IPS DF 19.7 (cell line): Measurements from ENCODE around the gene ZDHHC17.

Source experiments
- DNase-seq: peaks from one replicate; pipeline ENCODE4 v3.0.0-alpha.2; 2013; ENCODE audit warnings: low read depth, low spot score

ZDHHC17 gene

DNA sequence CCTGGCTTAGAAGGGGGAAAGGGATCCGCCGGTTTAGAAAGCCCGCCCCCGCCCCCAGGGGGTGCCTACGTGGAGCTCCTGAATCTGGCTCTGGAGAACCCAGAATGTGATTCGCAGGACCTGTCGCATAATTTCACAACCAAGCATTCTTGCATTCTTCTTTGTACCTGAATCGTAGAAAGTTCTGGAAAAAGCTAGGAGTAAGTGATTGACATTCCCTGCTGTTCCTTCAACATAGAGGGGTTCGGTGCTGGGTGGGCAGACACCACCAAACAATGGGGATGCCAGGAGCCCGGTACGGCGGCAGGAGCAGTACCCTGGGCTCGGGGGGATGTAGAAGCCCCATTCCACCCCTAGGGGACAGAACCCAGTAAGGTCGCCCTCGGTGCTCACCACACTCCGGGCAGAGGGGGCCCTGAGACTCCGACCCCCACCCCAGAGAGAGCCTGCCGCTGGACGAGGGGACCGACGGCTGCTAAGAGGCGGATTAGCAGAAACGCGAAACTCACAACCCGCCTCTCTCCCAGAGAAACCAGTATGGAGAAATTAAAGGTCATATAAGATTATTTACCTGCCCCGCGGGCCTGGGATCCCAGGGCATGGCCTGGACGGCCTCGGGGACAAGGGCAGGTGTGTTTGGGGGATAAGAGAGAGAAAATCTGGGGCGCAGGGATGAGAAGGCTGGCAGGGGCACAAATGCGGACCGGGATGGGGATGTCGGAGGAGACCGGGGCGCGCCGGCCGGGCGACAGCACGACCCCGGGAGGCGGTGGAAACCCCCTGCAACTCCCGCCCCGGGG, 114.4 kb downstream of the ZDHHC17 start:
- no peak for DNase-seq

DNA sequence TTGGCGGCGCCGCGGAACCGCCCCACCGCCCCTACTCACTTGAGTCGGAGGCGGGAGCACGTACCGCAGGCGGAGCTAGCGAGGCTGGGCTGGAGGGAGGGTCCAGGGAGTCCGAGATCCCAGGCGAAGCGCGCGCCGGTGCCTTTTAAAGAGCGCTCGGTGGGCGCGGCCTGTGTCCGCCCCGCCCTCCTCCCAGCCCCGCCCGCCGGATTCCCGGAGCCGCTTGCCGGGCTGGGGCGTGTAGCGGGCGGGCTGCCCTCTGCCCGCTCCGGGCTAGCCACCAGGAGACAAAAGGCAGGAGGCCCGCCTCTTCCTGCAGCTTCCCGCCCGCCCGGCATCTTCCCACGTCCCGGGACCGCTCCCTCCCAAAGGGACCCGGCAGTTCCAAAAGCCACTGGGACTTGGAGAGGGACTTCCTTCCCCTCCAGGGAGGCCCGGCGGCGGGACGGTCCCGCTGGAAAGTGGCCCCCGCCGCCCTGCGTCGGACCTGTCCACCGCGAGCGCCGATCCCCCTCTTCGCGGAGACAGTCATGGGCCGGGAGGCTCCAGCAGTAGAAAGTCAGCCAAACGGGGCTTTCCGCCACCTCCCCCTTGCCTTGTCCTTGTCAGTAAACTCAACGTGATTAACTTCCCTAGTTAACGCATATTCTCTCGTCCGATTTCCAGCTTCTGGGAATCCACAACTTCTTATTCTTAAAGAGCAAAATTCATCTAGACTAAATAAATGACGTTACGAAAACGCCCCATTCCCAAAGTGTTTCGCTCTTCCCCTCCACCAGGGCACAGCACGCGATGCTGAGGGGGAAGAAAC, 115.2 kb downstream of the ZDHHC17 start, which contains the start of gene CSRP2:
CSRP2 (minus strand) TSS at position 121 of the 811 bp plus-strand sequence. CDS start 12,759 bp downstream, outside the sequence.
- peak; percentile 75 for DNase-seq

DNA sequence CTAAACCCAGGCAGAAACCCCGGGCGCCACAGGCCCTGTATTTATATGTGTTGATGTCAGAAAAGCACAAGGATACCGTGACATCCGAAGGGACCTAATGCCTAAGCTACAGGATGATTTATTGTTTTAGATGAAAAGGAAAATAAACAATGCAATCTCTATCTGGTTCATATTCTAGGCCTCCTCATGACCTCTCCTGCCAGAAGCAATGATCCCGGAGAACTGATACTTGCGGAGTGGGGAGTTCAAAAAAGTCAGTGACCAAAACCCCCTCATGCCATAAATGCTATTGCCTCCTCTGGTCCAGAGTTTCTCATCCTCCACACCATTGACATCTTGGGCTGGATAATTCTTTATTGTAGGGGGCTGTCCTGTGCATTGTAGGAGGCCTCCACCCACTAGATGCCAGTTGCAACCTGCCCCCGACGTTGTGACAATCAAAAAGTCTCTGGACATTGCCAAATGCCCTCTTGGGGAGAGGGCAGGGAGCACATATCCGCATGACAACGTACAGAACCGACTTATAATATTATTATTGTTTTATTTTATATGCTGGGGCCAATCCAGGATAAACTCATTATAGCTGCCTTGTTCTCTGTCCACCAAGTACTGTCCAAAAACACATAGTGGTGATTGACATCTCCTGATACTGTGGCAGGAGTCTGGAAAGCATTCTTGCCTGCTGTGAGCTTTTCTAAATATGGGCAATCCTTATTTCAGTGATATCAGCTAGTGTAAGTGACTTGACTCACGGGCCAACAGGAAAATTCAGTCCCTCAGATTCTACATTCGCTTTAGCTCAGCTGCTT, 116.0 kb downstream of the ZDHHC17 start:
- no peak for DNase-seq

DNA sequence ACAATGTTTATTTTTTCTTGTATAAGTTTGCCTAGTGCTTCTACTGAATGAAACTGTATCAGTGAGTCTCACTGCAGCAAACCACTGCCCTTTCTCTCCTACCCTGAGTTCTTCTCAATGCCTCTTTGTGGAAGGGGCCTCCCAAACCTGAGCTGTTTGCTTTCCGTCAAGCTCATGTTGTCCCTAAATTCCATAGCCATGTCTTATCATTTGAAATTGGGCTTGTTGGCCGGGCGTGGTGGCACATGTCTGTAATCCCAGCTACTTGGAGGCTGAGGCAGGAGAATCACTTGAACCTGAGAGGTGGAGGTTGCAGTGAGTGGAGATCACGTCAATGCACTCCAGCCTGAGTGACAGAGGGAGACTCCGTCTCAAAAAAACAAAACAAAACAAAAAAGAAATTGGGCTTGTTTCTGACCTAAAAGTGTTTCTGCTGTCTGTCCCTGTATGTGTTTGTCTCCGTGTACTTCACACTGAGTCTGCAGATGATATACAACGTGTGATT, 116.7 kb downstream of the ZDHHC17 start:
- no peak for DNase-seq

DNA sequence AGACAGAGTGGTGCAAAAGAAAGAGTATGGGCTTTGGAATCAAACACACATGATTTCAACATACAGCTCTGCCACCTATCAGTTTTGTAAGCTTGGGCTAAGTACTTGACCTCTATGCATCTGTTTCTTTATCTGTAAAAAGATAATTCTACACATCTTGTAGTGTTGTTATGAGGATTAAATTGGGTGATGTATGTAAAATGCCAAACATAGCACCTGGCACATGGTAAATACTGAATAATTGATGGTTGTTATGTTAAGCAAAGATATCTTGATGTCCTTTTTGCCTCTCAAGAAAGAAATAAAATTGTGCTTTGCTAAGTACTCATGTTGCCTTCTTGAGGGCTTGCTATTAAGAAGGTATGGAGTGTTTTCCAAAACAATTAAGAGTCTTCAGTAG, 117.2 kb downstream of the ZDHHC17 start:
- no peak for DNase-seq

DNA sequence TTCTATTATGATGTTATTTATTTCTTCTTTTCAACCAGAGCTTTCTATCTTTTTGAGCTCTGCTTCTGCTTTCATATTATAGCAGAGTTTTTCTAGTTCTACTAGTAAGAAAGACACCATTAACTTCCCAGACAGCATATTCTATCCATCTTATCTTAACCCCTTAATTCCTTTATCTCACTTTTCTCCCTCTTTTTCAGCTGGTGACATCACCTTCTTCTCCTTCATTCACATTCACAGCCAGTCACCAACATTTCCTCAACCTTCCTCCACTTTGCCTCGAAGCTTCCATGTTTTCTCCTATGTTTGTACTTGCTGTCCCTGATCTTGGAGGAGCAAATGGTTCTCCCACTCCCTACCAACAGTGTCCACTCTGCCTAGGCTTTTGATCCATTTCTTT, 118.5 kb downstream of the ZDHHC17 start:
- no peak for DNase-seq

DNA sequence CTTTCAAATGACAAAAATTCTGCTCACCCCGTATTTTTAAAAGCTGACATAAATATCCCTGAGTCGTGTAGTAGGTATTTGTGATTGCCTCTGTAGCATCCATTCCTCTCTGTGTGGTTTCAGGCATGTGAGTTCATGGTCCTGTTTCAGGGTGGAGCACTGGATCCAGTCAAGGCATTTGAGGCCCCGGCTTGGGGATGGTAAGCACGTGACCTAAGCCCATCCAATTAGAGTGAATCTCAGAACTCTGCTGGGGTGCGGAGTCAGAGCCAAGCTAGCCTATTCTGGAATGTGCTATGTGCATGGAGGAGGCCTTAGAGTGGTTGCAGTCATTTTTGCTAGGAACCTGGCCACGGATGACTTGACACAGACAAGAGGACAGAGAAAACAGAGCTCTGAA, 119.2 kb downstream of the ZDHHC17 start:
- DNase-seq = no peak

DNA sequence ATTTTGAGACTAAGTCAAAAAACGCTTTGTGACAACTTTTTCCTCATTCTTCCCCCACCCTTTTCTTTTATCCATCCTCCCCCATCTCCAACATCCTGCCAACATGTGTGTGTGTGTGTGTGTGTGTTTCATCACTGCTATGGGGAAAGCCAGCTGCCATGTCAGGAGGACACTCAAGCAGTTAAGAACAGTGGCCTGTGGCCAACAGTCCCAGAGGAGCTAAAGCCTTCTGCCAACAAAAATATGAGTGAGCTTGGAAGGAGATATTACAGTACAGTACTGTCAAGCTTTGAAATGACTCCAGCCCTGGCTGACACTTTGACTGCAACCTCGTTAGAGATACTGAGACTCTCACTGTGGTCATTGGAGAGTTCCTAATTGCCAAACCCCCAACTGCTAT, 119.9 kb downstream of the ZDHHC17 start:
- DNase-seq = no peak

DNA sequence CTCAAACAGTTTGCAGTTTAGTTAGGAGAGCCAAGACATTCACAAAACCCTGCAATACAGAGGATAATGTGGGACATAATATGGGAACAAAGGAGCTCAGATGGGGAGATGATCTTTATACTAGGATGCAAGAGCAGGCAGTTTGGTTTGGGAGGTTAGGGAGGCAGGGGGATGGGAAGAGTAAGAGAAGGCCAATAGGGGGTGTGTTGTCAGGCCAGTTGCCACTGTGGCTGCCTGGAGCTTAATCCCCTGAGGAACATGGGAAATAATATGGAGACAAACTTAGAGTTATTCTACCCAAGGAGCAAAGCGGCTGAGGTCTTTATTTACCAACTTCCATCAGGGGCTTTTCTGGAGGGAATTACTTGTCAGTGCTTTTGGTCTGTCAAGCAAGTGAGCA, 124.9 kb downstream of the ZDHHC17 start:
- DNase-seq = no peak

DNA sequence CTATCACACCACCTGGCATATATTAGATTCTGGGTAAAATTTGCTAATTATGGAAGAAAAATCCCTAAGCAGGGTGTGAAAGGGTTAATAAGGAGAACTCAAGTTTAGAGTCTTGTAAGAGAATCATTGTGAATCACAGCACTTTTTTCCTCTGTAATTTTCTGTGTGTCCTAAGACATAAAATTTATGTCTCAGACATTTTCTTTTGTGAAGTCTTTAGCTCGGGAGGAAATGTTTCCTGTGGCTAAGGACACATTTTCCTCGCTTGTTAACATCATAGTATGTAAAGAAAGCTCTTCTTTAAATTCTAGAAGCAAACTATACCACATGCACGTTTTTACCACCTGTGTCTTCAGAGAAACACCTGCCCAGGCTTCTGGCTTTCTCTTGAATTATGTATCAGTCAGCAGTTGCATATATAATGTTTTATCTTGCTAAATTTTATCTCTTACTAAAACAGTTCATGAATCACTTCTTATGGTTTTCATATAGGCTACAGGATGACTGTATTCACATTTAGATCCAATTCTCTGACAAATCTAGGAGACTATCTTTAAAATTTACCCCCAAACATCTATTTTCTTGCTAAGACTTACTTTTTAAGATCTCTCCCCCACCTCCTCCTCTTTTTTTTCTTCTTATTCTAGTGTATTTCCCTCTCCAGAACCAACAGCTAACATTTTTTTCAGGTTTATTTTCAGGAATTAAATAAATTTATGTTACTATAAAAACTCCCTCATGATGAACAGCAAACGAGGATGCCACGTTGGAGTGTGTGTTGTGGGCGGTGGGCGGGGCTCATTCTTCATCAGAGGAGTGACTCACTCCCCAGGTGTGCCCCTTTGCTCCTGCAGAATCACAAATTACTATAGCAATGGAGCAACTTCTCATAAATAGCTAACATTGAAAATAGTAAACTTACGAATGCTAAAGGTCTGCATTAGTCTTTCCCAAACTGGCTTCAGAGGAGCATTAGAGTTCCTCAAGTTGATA, 126.5 kb downstream of the ZDHHC17 start:
- no peak for DNase-seq

DNA sequence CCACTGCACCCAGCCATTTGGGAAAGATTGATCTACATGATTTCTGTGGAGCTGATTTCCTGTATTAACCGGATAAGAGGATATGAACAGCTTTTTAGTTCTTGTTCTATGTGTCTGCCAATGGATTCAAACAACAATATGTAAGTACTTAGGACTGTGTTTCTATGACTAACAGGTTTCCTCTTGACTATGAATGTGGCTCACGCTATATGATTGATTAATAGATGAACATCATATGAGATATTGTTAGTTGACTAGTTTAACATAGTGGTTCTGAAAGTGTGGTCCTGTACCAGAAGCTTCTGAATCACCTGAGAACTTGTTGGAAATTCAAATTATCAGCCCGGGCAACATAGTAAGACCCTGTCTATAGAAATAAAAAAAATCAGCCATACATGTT, 127.7 kb downstream of the ZDHHC17 start:
- DNase-seq = no peak

DNA sequence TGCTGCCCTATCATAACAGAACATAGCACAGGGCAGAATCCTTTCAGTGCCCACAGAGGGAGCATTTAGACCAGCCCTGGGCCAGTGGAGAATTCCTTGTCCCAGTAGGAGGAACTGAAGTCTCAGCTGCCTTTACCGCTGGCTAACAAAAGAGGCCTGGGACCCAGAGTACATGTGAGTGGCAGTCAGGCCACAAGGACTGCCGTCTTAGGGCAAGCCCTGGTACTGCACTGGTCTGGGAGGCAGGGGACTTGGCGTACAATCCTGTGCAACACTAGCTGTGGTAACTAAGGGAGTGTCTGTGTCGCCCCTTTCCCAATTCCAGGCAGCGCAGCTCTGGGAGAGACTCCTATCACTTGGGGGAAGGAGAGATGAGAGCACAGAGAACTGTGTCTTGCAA, 131.9 kb downstream of the ZDHHC17 start:
- DNase-seq = no peak

DNA sequence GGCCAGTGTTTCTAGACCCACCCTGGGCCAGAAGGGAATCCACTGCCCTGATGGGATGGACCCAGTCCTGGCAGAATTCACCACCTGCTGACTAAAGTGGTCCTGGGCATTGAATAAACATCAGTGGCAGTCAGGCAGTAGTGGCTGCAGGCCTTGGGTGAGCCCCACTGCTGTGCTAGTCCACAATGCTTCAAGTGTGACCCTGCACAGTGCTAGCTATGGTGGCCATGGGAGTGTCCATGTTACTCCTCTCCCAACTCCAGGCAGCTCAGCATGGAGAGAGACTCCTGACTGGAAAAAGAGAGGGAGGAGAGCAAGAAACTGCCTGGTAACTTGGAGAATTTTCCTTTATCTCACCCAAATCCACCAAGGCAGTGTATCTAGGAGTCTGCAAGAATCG, 132.4 kb downstream of the ZDHHC17 start:
- DNase-seq = no peak

DNA sequence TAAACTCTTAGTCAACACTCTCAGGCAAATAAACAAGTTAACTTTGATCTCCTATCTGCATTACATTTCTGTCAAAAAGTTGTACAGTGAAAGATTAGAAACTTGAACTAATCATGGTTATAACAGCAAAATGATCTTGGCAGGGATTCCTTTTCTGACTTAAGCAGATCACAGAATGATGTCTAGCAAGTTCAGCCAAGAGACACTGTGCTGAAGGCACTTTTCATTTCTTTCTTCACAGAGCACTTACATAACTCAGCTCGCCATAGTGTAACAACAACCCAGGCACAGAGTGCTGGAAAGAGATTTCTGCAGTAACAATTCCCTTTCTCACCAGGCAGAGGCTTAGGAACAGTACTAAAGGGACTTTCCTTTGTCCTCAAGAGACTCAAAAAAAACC, 134.5 kb downstream of the ZDHHC17 start:
- DNase-seq = no peak

DNA sequence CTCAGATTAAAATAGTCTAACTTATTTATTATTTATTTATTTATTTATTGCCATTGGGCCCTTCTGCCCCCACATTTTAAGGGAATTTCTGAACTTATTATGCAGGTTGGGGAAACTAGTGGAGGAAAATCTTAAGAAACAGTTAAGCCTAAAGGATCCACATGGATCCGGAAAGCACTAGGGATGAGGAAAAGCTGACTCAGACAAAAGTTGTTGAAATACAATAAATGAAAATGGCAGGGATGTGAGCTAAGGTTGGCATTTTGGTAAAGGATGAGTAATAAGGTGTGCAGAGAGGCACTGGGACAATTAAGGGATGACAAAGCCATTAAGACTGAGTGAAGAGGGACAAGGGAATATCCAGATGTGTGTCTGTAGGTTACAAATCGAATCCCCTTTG, 135.6 kb downstream of the ZDHHC17 start:
- DNase-seq = no peak

DNA sequence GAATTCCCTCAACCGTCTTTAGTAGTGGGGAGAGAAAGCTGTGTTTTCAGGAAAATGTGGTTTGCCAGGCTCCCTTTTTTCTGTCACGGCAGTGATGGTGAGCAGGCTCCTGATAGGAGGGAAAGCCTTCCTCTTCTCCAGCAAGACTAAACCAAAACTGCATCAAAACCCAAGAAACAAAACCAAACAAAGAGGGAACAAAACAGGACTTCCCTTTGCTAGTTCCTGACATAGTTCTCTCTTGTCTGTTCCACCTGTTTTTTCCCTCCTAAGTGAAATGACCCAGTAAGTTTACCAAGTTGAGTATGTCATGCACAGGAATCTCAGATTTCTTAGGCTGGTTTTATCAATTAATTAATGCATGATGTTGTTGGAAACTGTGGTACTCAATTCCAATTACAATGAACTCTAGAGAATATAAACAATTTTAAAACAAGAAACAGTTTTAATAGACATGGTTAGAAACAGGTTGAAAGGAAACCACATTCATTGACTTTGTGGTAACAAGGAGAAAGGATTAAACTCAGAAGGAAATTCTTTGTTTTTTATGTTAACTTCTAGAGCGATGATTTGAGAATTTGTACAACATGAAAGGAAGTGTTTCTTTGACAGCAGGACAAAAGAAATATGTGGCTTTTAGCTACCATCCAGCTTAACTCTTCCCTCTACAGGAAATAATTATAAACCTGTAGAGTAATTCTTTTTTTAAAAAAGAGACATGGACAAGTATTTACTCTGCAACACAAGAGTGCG, 137.9 kb downstream of the ZDHHC17 start:
- no peak for DNase-seq
